Sigmoid colon (tissue), 4 donors: ENCODE measurements around the gene RELN.

Experiments used
- POLR2A ChIP-seq, 2 donors: fragments of 450-650 bp; IDR thresholded peaks; one replicate each; pipeline ENCODE4 v1.6.1; 2016; ENCODE audit warnings: antibody characterized with exemption in 2 of 2, mild to moderate bottlenecking in 2 of 2, moderate library complexity in 2 of 2
- POLR2AphosphoS5 ChIP-seq, 4 donors: sonication (generic); formaldehyde crosslinking; IDR thresholded peaks; one replicate each; pipeline ENCODE4 v1.6.1; 2017; ENCODE audit warnings: antibody characterized with exemption in 4 of 4
- TF ChIP-seq, protein P1 (sequence below), 4 experiments: fragments of 450-650 bp in 3 of 4; fragments of 200-600 bp in 1 of 4; IDR thresholded peaks; one replicate each; pipeline ENCODE4 v1.5.1; 2016 to 2019; ENCODE audit warnings: antibody characterized with exemption in 4 of 4, mild to moderate bottlenecking in 3 of 4, moderate library complexity in 2 of 4

GRCh38 chr7:103936558-103936957 is 52.9 kb downstream of the RELN start:
- TF ChIP-seq POLR2AphosphoS5 (IDR thresholded peaks at IDR 0.05): no peak
- TF ChIP-seq, protein P1, sequence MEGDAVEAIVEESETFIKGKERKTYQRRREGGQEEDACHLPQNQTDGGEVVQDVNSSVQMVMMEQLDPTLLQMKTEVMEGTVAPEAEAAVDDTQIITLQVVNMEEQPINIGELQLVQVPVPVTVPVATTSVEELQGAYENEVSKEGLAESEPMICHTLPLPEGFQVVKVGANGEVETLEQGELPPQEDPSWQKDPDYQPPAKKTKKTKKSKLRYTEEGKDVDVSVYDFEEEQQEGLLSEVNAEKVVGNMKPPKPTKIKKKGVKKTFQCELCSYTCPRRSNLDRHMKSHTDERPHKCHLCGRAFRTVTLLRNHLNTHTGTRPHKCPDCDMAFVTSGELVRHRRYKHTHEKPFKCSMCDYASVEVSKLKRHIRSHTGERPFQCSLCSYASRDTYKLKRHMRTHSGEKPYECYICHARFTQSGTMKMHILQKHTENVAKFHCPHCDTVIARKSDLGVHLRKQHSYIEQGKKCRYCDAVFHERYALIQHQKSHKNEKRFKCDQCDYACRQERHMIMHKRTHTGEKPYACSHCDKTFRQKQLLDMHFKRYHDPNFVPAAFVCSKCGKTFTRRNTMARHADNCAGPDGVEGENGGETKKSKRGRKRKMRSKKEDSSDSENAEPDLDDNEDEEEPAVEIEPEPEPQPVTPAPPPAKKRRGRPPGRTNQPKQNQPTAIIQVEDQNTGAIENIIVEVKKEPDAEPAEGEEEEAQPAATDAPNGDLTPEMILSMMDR (IDR thresholded peaks at IDR 0.05): no peak
- no peak for TF ChIP-seq POLR2A (IDR thresholded peaks at IDR 0.05)
